Kasumi-1 (cell line): ENCODE results near the gene CHPF.

Experiments used
- DNase-seq, 2 experiments: peaks; one replicate each; lab custom pipeline; 2025; lab: John Stamatoyannopoulos, UW

The CHPF gene

DNA sequence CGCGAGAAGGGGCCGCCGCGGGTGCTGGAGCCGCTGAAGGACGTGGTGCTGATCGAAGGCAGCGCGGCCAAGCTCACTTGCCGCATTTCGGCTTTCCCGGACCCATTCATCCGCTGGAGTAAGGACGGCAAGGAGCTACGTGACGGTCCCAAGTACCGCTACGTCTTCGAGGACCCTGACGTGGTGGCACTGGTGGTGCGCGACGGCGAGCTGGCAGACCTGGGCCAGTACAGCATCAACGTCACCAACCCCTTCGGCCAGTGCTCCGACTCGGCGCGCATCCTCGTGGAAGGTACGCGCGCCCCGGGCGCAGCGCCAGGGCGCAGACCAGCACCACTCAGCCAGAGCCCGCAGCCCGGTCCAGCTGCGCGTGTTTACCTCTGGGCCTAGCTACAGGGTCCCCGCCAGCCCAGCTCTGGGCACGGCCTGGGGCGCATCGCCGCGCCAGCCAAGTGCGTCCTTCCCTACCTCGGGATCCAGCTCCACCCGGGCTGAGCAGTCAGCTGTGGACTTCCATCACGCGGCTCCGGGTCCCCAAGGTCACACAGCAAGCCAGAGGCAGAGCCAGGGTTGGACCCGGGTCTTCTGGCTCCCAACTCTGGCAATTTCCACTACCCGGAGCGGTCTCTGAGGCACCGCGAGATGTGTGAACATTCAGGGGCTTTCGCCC is 46.6 kb downstream of the CHPF start:
- no peak for DNase-seq

GRCh38 chr2:219496247-219496824 is 47.3 kb downstream of the CHPF start:
- DNase-seq = no peak

DNA sequence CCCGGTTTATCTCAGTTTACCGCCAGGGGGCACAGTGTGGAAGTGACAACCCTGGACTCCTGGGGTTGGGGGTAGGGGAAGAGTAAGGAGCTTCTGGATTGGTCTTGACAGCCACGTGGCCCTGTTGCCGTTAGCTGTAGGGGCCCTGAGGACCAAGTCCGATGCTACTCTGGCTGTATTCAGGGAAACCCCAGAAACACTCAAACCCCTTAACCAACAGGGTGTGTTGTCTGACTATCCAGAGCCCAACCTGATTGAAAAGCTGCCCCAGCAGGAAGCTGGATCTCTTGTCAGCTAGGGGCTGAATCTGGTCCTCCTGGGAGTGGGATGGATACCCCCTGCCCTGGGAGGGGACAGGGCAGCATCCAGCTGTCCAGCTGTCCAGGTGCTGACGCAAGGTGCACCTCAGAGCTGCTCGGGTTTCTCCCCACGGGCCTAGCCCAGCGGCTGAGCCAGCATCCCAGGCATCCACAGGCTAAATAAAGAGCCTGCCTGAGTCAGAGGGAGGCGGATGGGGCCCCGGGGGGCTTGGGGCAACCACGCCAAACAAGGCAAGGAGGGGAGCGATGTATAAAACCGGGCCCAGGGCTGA is 48.0 kb downstream of the CHPF start:
- peak; percentile 32 to 41 for DNase-seq

GRCh38 chr2:219494952-219495530 is 48.6 kb downstream of the CHPF start:
- DNase-seq = no peak

DNA sequence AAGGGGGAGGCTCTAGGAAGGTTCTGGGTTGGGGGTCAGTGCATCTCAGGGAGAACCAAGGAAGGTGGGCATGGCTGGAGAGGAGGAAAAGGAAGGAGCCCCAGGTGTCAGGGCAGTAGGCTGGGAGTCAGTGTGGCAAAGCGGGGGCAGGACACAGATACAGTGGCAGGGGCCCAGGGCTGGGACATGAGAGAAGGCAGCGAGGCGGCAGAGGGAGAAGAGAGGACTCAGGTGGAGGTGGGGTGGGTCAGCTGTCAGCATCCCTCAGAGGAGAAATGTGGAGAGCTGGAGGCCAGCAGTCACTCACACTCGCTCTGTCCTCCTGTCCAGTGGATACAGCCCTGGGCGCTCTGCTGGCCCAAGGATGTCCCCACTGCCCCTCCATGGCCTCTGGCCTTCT is 50.5 kb downstream of the CHPF start:
- no peak for DNase-seq

DNA sequence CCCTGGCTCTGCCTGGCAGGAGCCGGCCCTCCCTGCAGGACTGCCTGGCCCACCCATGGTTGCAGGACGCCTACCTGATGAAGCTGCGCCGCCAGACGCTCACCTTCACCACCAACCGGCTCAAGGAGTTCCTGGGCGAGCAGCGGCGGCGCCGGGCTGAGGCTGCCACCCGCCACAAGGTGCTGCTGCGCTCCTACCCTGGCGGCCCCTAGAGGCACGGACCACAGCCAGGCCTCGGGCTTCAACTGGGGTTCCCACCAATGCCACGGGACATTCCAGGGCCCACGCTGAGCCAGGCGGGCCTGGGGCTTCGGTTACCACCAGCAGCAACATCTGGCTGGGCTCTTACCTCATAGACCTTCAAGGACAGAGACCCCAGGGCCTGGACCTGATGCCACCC is 51.0 kb downstream of the CHPF start:
- no peak for DNase-seq

DNA sequence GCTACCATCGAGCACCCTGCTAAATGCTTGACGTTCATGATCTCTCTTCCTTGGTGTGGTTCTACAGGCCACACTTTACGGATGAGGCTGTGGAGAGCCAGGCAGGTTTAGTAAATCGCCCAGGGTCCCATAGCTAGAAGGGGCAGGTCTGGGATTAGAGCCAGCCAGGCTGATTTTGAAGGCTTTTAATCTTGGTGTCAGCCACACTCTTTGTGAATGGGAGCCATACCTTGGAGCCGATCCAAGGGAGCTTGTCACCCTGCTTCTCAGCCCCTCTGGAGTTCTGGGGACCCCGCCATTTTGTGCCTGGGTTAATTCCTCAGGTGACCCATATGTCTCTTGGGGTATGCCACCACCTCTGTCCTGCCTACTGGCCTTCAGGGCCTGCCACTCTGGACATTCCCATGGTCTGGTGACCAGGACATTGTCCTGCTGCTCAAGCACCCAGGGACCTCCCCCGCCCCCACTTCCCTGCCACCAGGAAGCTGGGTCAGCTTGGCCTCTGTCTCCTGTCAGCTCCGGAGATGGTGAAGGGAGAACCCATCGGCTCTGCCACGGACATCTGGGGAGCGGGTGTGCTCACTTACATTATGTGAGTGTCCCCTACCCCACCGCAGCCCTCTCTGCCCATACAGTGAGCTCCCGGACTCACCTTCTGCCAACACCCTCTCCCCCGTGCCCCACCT is 52.2 kb downstream of the CHPF start:
- no peak for DNase-seq

DNA sequence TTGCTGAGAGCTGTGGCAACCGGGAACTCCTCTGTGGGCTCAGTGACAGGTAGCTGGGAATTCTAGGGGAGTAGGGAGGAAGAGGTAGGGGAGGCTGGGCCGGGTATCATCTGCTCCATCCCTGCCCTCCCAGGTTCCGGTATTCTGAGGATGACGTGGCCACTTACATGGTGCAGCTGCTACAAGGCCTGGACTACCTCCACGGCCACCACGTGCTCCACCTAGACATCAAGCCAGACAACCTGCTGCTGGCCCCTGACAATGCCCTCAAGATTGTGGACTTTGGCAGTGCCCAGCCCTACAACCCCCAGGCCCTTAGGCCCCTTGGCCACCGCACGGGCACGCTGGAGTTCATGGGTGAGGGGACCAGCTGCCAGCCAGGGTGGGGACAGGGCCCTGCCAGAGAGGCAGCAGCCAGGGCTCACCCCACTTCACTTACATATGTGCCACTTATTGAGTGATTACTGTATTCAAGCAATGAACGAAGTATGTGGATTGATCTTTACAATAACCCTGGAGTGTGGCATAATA is 52.9 kb downstream of the CHPF start:
- no peak for DNase-seq

DNA sequence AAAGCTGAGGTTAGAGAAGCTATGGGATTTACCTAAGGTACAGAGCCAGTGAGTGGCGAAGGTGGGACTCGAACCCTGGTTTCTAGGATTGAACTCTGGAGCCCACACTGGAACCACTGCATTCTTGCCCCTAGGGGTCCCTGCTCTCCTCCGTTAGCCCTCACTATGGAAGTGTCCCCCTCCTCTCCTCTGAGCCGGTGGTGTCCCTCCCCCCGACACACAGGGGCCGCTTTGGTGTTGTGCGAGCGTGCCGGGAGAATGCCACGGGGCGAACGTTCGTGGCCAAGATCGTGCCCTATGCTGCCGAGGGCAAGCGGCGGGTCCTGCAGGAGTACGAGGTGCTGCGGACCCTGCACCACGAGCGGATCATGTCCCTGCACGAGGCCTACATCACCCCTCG is 53.4 kb downstream of the CHPF start:
- DNase-seq = no peak

- DNase-seq = no peak
Measured at GRCh38 chr2:219489315-219489714, 54.3 kb downstream of the CHPF start.
